ENCODE data around the gene HOXA7. TPM values are rescaled to one million over a fixed set of nuclear protein-coding genes. Genes with fewer than 3 reads are reported as not detected.

The HOXA7 gene
- total and polyA plus RNA-seq, 2 of the 8 experiments (the other 6 are each of a cell fraction or from before 2014, with no cell fraction given), result 0.03 TPM; not detected in 1

DNA sequence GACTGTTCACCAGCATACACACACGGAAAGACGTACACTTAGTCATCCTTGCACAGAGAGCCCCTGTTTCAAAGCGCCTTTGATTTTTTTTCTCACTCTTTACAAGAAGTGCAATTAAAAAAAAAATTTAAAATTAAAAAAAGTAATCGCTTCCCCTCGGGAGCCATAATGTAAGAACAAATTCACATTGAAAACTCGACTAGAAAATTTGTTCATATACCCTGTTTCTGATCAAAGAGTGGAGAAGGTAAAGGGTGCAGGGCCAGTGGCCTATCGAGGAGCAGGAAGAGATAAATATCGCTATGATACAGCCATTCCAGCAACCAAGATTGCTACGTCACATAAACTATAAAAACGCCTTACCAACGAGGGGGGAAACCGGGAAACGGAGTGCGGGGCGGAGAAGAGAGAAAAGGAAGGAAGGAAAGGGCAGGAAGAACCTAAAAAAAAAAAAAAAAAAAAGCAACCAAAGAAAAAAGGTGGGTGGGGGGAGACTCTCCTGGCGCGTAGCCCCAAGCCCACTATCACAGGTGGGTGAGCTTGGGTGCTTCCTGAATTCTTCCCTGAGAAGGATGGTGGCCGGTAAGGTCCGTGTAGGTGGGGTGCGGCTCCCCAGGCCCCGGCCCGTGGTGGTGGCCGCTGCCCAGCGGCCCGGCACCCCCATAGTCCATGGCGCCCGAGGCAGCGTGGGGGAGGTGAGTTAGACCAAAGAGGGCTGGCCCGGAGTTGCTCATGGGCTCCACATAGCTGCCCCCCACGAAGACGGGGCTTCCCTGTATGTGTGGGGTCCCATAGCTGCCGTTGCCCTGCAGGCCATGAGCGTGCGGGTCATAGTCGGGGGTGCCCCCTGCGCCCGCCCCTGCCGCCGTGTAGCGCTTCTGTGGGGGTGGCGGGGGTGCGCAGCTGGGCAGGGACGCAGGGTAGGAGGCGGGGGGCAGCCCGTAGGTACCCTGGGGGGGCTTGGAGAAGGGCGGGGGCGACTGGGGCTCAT, 48.8 kb downstream of the HOXA7 start (continued):
- peak; percentile 17 for TF ChIP-seq CTBP2 (IDR thresholded peaks at IDR 0.05; ENCODE audit: borderline replicate concordance, insufficient read depth, insufficient read length, low read length)
- TF ChIP-seq, protein P1, sequence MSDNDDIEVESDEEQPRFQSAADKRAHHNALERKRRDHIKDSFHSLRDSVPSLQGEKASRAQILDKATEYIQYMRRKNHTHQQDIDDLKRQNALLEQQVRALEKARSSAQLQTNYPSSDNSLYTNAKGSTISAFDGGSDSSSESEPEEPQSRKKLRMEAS (IDR thresholded peaks at IDR 0.05), result no peak
- TF ChIP-seq NANOG (IDR thresholded peaks at IDR 0.05; ENCODE audit: insufficient read depth, low read depth, low read length, poor library complexity, severe bottlenecking), result no peak
- no peak for TF ChIP-seq ASH2L (IDR thresholded peaks at IDR 0.05; ENCODE audit: low read length)
- TF ChIP-seq CBX8 (IDR thresholded peaks at IDR 0.05; ENCODE audit: borderline replicate concordance, low read depth, low read length), result peak; percentile 89; the same call in 1 of the 2 replicates
- no peak for TF ChIP-seq KDM1A (IDR thresholded peaks at IDR 0.05; ENCODE audit: borderline replicate concordance, low read length)

Measured in H1 (cell line).